Mucosa of rectum (tissue), 2 donors: ENCODE data around the gene SNAP23.
A peak's percentile ranks its signal among the peaks of the same experiment; 100 is the strongest.

ENCODE experiments used
- H3K27ac ChIP-seq, 2 donors: one replicate each; pipeline ENCODE4 v1.7.0; 2013; ENCODE audit warnings: inconsistent platforms in 2 of 2, low read depth in 2 of 2, low read length in 2 of 2
- H3K27me3 ChIP-seq, 2 donors: one replicate each; pipeline ENCODE4 v1.7.0; 2013; ENCODE audit warnings: low read length in 2 of 2; ENCODE audit not compliant: control insufficient read depth in 2 of 2, insufficient read depth in 2 of 2
- H3K36me3 ChIP-seq, 2 donors: one replicate each; pipeline ENCODE4 v1.7.0; 2013; ENCODE audit warnings: low read length in 2 of 2; ENCODE audit not compliant: control insufficient read depth in 2 of 2, insufficient read depth in 2 of 2
- H3K4me1 ChIP-seq, 2 donors: one replicate each; pipeline ENCODE4 v1.7.0; 2013; ENCODE audit warnings: low read length in 2 of 2, mild to moderate bottlenecking in 1 of 2; ENCODE audit not compliant: control insufficient read depth in 2 of 2, insufficient read depth in 2 of 2
- H3K4me3 ChIP-seq, 2 donors: one replicate each; pipeline ENCODE4 v1.7.0; 2013; ENCODE audit warnings: low read length in 2 of 2
- H3K9ac ChIP-seq, 2 donors: one replicate each; pipeline ENCODE4 v1.7.0; 2013; ENCODE audit warnings: low read length in 2 of 2, low read depth in 1 of 2, mild to moderate bottlenecking in 1 of 2
- H3K9me3 ChIP-seq, 2 donors: one replicate each; pipeline ENCODE4 v1.7.0; 2013; ENCODE audit warnings: low read length in 2 of 2; ENCODE audit not compliant: control insufficient read depth in 2 of 2
- donor health status: healthy.
- donor health status: Normal muscosa, but diverticular disease.

SNAP23 gene

DNA sequence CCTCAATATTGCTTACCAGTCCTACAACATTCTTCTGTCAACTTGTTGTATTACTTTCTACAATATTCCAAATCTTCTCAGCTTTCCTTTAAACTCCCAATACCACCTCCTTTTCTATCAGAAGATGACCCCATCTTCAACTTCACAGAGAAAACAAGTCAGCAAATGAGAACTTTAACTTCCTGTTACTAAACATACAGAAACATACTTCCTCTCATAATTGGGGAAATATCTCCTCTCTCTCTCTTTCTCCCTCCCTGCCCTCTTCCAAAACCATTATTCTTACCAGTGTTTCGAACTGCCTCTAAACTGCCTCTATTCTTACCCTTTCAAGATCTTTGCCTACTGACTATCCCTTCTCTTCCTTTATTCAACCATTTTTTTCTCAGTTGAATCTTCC lies 1.8 kb upstream of the SNAP23 start:
- Histone ChIP-seq H3K9me3 (no peaks in the 10 kb centered on the region), H3K36me3 (no peaks in the 10 kb centered on the region), H3K27ac (peak overlapping the region; percentile 62 to 87), H3K4me1 (peaks cover 14 to 19% of the 10 kb centered on the region in 2 donors), H3K9ac (no peak overlapping the region), H3K27me3 (no peaks in the 10 kb centered on the region), H3K4me3 (peak overlapping the region in 1 of 2 donors; percentile 4)

DNA sequence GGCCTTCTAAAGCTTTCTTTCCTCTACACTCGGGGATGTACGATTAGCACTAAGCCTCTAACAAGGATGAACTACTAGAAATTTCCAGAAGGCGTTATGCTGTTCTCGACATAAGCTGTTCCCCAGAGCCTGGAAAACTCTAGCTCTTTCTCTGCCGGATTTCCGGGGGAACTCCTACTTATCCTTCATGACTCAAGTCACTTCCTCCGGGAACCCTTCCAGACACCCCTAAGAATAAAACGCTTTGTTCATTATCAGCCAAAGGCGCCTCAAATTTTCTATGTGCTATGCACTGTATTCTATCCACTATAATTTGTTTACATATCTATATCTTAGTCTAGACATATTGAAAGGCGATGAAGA lies 455 bp upstream of the SNAP23 start:
- peaks cover 22 to 29% of the 10 kb centered on the region in 2 donors for H3K4me1 ChIP-seq

DNA sequence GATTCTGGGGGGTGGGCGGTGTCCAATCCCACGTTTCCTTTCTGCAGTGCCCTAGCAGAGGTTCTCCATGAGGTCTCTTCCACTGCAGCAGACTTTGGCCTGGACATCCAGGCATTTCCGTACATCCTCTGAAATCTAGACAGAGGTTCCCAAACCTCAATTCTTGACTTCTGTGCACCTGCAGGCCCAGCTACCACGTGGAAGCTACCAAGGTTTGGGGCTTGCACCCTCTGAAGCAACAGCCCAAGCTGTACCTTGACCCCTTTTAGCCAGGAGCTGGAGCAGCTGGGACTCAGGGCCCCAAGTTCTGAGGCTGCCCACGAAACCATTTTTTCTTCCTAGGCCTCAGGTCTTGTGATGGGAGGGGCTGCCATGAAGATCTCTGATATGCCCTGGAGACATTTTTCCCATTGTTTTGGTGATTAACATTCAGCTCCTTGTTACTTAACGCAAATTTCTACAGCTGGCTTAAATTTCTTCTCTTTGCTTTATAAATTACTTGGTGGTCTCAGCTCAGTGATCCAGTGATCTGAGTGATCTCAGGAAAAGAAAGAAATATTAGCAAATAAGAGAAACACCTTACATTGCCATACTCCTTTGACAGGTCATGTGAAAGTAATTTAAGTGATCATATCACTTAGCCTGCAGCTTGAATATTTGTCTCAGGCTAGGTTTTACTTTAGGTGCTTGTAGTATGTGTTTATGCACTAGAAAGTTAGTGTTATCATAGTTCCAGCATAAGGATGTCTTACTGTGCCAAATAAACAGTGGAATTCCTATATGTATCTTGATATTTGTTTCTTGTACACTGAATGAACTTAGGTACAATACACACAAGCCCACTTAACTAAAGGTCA lies 3.0 kb downstream of the SNAP23 start:
- Histone ChIP-seq H3K4me3 (no peak overlapping the region), H3K9ac (no peak overlapping the region), H3K27ac (peak overlapping the region in 1 of 2 donors; percentile 5), H3K4me1 (peaks cover 20 to 25% of the 10 kb centered on the region in 2 donors), H3K27me3 (no peaks in the 10 kb centered on the region), H3K36me3 (no peaks in the 10 kb centered on the region), H3K9me3 (no peaks in the 10 kb centered on the region)

More for the DNA sequence above, 455 bp upstream of the SNAP23 start:
- Histone ChIP-seq H3K4me3 (peak overlapping the region; percentile 77 to 92), H3K36me3 (no peaks in the 10 kb centered on the region), H3K9ac (peak overlapping the region; percentile 81 to 96), H3K27me3 (no peaks in the 10 kb centered on the region), H3K9me3 (no peaks in the 10 kb centered on the region), H3K27ac (peak overlapping the region; percentile 83 to 87)

DNA sequence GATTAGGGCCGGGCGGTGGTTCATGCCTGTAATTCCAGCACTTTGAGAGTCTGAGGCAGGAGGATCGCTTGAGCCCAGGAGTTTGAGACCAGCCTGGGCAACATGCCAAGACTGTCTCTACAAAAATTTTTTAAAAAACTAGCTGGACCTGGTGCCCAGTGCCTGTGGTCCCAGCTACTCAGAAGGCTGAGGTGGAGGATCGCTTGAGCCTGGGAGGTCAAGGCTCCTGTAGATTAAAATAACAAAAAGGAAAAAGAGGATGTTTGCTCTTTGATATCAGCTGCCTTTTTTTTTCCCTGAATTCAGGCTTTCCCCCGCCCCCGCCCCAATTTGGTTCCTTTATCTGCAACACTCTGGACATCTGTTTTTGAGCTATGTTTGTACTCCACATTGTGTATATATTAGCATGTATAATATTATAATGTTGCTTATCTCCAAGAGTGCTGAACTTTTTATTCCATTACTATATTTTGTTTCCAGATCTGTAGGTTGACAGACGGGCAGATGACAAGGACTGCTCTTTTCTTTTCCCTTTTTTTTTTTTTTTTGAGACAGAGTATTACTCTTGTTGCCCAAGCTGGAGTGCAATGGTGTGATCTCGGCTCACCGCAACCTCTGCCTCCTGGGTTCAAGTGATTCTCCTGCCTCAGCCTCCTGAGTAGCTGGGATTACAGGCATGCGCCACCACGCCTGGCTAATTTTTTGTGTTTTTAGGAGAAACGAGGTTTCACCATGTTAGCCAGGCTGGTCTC lies 4.6 kb downstream of the SNAP23 start:
- no peak overlapping the region for H3K9ac ChIP-seq
- peak overlapping the region in 1 of 2 donors; percentile 38 for H3K27ac ChIP-seq
- no peaks in the 10 kb centered on the region for H3K36me3 ChIP-seq
- no peaks in the 10 kb centered on the region for H3K9me3 ChIP-seq
- H3K27me3 ChIP-seq: no peaks in the 10 kb centered on the region
- no peak overlapping the region for H3K4me3 ChIP-seq
- peaks cover 18% of the 10 kb centered on the region in 2 donors for H3K4me1 ChIP-seq

DNA sequence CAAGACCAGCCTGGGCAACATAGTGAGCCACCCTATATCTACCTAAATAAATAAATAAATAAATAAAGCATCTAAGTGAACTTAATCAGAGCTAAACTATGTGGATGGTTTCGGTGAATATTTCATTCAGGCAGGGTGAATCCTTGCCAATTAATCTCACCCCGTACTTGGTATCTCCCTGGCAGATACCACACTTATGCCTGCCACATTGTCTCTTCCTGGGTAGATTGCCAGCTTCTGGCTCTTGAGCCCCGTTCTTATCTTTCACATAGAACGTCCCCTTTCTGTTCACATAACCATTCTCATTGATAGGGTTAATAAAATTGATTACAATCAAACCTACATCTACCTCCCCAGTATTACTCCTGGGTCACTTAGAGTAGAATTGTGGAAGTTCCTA lies 7.0 kb downstream of the SNAP23 start:
- H3K4me3 ChIP-seq: no peak overlapping the region
- H3K9me3 ChIP-seq: no peaks in the 10 kb centered on the region
- peaks cover 13 to 15% of the 10 kb centered on the region in 2 donors for H3K4me1 ChIP-seq
- H3K36me3 ChIP-seq: no peaks in the 10 kb centered on the region
- no peak overlapping the region for H3K27ac ChIP-seq
- no peak overlapping the region for H3K9ac ChIP-seq
- H3K27me3 ChIP-seq: no peaks in the 10 kb centered on the region

DNA sequence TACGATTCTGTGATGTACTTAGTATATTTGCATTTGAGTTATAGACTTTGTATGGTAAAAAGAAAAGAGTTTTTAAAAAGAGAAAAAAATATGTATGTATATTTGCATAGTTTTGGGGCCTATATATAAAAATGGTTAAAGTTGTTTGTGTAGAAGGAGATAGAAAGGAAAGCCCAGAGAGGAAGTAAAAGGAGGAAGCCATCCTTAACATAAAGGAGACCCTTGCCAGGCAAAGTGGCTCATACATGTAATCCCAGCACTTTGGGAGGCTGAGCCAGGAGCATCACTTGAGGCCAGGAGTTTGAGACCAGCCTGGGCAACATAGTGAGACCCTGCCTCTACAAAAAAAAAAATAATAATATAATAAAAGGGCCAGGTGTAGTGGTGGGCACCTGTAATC lies 8.4 kb downstream of the SNAP23 start:
- no peaks in the 10 kb centered on the region for H3K36me3 ChIP-seq
- no peaks in the 10 kb centered on the region for H3K27me3 ChIP-seq
- H3K9me3 ChIP-seq: no peaks in the 10 kb centered on the region
- H3K4me3 ChIP-seq: no peak overlapping the region
- no peak overlapping the region for H3K27ac ChIP-seq
- no peak overlapping the region for H3K9ac ChIP-seq
- peaks cover 8 to 9% of the 10 kb centered on the region in 2 donors for H3K4me1 ChIP-seq

DNA sequence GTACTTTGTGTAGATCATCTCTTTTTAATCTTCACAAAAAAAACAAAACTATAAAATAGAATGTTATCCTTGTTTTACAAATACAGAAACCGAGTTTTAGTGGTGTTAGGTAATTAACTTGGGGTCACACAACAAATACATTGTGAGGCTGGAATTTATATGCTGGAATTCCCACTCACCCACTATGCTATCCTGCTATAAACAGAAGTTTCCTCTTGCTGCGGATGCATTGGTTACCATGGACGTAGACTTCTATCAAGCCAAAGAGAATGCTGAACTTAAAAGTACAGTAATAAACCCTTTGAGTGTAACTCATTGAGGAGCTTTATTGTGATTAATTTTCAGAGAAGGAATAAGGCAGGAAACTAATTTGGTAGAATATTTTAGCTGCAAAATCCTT lies 9.2 kb downstream of the SNAP23 start:
- H3K36me3 ChIP-seq: no peaks in the 10 kb centered on the region
- no peaks in the 10 kb centered on the region for H3K9me3 ChIP-seq
- peaks cover 3 to 4% of the 10 kb centered on the region in 2 donors for H3K4me1 ChIP-seq
- H3K9ac ChIP-seq: no peak overlapping the region
- H3K27me3 ChIP-seq: no peaks in the 10 kb centered on the region
- H3K27ac ChIP-seq: no peak overlapping the region
- H3K4me3 ChIP-seq: no peak overlapping the region

DNA sequence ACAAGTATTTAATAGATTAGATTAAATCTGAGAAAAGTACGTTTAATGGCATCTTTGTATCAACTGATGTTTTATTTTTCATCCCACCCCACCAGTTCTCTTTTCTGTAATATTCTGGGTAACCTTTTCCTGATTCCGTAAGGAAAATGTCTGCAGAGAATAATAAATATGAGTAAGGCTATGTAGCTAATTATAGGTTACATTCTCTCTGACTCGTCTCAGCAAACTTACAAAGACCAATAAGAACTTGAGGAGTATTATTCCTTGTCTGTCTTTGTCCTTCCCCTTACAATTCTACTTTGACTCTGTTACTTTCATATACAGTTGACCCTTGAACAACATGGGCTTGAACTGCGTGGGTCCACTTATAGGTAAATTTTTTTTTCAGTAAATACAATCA lies 12.1 kb downstream of the SNAP23 start:
- Histone ChIP-seq H3K9me3 (no peaks in the 10 kb centered on the region), H3K27ac (no peak overlapping the region), H3K9ac (no peak overlapping the region)

DNA sequence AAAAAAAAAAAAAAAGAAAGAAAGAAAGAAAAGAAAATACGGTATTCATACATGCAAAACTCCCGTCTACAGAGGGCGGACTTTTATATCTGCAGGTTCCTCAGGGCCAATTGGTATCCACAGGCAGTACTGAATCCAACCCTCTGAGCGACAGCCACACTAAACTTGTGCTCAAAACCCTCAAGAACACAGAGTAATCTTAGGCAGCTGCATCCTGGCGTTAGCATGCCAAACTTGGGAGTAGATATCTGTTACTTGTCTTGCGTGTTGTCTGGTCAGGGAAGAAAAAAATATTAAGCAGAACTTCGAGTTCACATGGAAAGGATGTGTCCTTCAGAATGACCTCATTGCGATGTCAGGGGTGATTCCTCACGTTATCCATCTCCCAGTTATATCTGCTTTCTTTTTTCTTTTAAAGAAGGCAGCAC lies 12.8 kb downstream of the SNAP23 start:
- no peaks in the 10 kb centered on the region for H3K4me1 ChIP-seq
- no peak overlapping the region for H3K4me3 ChIP-seq
- H3K27ac ChIP-seq: no peak overlapping the region
- peak overlapping the region in 1 of 2 donors; percentile 32 for H3K9ac ChIP-seq
- no peaks in the 10 kb centered on the region for H3K27me3 ChIP-seq
- H3K36me3 ChIP-seq: peaks cover 0 to 8% of the 10 kb centered on the region in 2 donors
- no peaks in the 10 kb centered on the region for H3K9me3 ChIP-seq

More for the DNA sequence above, 12.1 kb downstream of the SNAP23 start:
- no peak overlapping the region for H3K4me3 ChIP-seq
- H3K4me1 ChIP-seq: no peaks in the 10 kb centered on the region
- H3K36me3 ChIP-seq: peaks cover 0 to 3% of the 10 kb centered on the region in 2 donors
- H3K27me3 ChIP-seq: no peaks in the 10 kb centered on the region
